T follicular helper cell (primary cell): ENCODE results near the gene MSANTD1.

Experiments
- DNase-seq: peaks from one replicate; pipeline ENCODE4 v3.0.0-alpha.2; 2020; ENCODE audit warnings: low read depth

Gene MSANTD1

DNA sequence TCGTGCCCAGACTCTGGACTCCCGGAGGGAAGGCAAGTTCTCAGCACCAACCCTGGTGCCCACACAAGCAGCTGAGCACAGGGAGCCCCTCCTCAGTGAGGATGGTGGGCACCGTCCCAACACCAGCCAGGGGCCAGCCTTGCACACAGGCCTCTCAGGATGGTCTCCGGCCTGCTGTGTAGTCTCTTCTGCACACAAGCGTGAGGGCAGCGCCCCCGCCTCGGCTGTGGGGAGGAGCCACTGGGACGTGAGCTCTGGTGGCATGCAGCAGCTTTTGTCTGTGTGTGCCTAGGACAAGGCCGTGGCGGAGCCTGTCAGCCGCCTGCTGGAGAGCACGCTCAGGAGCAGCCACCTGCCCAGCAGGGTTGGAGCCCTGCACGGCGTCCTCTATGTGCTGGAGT is 16.1 kb upstream of the MSANTD1 start:
- no peak for DNase-seq

DNA sequence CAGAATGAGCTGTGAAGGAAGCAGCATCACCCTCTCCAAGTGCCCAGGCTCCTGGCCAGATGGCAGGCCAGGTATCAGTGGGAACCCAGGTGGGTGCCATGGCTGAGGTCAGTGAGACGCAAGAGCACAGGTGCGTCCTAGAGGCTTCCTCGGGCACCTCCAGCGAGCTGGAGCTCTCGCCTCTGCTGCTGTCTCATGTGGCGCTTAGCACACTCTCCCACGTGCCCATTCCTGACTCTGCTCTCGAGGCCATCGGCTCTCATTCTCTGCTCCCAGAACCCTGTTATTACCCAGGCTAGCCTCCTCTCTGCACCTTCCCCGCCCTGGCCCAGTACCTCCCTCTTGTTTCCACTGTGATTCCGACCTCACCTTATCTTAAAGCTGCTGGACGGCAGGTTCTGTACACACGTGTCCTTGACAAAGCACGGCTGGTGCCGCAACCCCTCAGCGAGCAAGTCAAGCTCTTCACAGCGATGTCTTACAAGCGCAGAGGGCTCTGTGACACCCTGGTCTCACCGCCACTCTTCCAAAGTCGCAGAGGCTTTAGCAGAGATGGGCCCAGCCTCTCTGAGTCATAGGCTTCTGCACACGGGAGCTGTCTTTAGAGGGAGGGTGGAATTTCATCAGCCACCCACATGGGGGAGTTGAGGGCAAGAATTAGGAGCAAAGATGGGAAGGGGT is 15.4 kb upstream of the MSANTD1 start:
- DNase-seq = no peak

DNA sequence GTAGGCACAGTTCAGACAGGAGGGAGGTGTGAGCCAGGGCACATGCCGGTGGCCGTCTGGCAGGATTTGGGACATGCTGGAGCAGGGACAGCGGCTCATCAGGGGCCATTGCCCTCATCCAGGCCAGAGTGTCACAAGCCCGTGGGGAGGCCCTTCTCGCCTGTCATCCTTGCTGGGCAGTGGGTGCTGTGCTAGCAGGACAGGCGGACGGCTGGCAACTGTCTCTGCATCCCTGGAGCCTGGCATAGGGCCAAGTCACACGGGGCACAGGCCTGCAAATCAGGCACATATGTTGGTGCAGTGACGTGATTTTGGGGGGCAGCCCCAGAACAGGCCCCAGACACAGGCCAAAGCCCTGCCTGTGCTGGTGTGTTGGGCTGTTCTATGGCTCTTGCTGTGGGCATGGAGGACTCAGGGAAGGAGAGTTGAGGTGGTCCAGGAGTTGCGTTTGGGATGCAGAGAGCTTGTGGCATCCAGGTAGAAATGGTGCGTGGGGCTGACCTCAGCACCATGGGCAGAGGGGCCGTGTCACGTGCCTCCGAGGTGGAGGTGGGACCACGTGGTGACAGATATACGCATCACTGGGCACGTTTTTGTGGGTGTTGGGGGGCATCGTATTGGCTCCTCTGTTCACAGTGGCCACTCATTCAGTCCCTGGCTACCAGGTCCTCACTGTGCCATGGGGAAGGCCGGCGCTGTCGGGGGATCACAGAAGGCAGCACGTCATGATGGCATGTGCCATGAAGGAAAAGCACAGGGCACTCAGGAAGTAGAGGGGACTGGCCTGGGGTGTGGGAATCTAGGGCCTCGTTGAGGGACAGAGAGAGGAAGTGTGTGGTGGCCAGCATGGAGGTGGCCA is 14.6 kb upstream of the MSANTD1 start:
- no peak for DNase-seq

- no peak for DNase-seq
Observed at GRCh38 chr4:3235030-3235345, 14.0 kb upstream of the MSANTD1 start.

- no peak for DNase-seq
Observed at GRCh38 chr4:3235581-3235980, 13.4 kb upstream of the MSANTD1 start.

DNA sequence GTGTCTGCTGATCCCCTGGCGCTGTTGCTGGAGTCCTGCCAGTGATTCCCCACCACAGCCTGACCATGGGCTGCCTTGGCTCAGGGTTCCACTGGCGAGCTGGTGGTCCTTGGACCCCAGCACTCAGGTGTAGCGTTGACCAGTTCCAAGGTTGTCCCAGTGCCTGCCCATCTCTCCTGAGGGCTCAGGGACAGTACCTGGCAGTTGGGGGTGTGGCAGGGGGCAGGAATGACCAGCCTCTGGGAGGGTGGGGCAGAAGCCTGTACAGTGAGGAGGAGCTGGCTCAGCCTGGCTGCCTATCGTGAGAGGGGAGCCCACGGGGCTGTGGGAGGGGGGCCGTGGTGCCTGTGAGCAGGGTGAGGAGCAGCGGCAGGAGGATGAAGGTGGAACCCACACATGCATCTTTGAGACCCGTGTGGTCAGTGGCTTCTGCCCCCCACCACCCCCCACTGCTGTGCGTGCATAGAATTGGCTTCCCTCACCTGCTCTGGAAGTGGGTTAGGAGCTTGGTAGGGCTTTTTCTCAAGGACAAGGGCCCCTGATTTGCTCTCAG is 12.6 kb upstream of the MSANTD1 start:
- DNase-seq = no peak

GRCh38 chr4:3237266-3237665 is 11.7 kb upstream of the MSANTD1 start:
- no peak for DNase-seq

DNA sequence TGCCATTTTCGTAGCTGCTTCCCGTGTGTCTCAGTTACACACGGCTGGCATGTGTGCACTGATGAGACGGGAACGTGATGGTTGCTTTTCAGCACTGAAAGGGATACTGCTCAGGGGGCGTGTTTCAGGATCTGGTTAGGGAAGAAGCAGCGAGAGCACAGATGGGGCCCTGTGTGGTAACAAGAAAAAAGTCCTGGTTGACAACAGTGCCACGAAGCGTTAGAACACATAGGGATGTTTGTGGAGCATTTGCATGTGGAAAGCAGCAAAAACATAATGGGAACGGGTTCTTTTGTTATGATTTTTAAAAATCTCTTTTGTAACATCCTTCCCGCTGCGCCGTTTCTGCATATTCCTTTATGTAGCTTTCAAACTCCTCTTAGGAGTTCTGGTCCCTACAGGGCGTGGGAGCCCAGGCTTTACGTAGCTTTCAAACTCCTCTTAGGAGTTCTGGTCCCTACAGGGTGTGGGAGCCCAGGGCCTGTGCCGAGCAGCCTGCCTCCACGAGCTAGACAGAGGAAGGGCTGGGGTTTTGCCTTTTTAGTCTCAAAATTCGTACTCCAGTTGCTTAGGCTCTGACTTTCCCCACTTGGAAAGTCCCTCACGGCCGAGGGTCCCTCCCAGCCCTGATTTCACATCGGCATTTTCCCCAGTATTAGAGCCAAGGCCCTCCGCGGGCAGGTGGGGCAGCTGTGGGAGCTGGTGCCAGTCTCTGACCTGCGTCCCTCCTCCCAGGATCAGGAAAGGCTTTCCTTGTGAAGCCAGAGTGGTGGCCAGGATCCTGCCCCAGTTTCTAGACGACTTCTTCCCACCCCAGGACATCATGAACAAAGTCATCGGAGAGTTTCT is 11.0 kb upstream of the MSANTD1 start:
- no peak for DNase-seq

DNA sequence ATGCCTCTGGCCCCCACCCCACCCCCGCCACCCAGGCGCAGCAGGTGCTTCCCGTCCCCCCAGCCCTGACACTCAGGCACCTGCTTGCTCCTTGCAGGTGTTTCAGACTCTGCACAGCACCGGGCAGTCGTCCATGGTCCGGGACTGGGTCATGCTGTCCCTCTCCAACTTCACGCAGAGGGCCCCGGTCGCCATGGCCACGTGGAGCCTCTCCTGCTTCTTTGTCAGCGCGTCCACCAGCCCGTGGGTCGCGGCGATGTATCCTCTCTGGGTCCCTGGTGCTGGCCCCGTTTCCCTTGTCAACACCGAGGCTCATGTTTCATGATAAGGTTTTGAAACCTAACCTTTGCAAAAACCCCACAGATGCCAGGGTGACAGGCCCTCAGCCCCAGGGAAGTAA is 10.2 kb upstream of the MSANTD1 start:
- DNase-seq = no peak

DNA sequence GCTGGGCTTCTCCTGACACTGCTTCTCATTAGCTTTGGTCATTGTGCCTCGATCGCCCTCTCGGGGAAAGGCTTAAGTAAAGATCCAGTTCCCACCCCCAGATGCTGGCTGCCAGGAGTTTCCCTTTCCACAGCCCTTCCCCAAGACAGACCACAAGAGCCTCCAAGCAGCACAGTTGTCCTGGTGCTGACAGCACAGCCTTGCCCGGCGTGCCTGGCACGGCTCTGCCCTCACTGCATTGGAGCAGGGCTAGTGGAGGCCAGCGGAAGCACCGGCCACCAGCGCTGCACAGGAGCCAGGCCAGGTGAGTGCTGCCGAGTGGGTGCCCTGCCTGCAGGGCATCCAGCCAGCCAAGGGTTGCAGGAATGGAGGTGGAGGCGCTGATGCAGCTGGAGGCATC is 9.7 kb upstream of the MSANTD1 start:
- DNase-seq = no peak

DNA sequence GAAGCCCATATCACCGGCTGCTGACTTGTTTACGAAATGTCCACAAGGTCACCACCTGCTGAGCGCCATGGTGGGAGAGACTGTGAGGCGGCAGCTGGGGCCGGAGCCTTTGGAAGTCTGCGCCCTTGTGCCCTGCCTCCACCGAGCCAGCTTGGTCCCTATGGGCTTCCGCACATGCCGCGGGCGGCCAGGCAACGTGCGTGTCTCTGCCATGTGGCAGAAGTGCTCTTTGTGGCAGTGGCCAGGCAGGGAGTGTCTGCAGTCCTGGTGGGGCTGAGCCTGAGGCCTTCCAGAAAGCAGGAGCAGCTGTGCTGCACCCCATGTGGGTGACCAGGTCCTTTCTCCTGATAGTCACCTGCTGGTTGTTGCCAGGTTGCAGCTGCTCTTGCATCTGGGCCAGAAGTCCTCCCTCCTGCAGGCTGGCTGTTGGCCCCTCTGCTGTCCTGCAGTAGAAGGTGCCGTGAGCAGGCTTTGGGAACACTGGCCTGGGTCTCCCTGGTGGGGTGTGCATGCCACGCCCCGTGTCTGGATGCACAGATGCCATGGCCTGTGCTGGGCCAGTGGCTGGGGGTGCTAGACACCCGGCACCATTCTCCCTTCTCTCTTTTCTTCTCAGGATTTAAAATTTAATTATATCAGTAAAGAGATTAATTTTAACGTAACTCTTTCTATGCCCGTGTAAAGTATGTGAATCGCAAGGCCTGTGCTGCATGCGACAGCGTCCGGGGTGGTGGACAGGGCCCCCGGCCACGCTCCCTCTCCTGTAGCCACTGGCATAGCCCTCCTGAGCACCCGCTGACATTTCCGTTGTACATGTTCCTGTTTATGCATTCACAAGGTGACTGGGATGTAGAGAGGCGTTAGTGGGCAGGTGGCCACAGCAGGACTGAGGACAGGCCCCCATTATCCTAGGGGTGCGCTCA is 8.7 kb upstream of the MSANTD1 start:
- no peak for DNase-seq

GRCh38 chr4:3240936-3241522 is 7.9 kb upstream of the MSANTD1 start:
- no peak for DNase-seq

- no peak for DNase-seq
Observed at GRCh38 chr4:3241898-3242524, 6.9 kb upstream of the MSANTD1 start.

GRCh38 chr4:3243136-3243780 is 5.7 kb upstream of the MSANTD1 start:
- DNase-seq = no peak

DNA sequence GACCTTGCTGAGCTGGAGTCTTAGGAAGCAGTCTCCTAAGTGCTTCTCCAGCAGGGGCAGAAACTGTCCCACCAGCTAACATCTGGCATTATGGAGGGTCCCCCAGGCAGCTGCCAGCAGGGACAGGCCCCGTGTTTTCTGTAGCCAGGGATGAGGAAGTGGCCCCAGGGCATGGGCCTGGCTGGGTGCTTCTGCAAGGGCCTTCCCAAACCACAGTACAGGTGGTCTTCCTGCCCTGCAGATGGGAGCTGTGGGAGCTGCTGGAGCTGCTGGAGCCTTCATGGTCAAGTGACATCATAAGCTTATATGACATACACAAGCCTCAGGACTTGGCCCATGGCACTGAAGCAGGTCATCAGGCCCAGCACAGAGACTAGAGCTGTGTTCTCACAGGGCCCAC is 5.0 kb upstream of the MSANTD1 start:
- DNase-seq = no peak

GRCh38 chr4:3244747-3245146 is 4.2 kb upstream of the MSANTD1 start:
- DNase-seq = no peak

DNA sequence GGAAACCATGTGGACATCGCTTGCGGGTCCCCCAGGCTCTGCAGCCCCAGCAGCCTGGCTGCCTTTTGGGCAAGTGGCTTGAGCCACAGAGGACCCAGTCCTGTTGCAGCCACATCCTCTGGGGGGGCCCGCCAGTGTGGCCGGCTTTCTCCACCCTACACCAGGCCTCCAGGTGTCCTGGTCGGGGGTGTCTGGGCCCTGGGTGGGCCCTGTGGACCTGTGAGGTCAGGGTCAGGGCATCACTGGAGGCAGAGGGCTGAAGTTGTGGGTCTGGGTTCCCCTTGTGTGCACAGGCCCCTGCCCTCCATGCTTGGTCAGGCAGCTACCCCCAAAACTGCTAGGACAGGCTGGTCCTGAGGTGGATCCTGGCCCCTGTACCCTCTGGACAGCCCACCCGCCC is 3.3 kb upstream of the MSANTD1 start:
- DNase-seq = no peak

GRCh38 chr4:3246458-3247398 is 2.2 kb upstream of the MSANTD1 start:
- DNase-seq = no peak
